Testis (tissue), 2 donors: Measurements from ENCODE around the gene NDUFA8.

Experiments
- POLR2A ChIP-seq: fragments of 450-650 bp; IDR thresholded peaks from one replicate; pipeline ENCODE4 v1.6.1; 2017; ENCODE audit warnings: antibody characterized with exemption, mild to moderate bottlenecking, moderate library complexity
- TF ChIP-seq, protein P1 (sequence below), 3 experiments: fragments of 450-650 bp in 2 of 3; fragments of 200-600 bp in 1 of 3; sonication (generic) in 1 of 3; IDR thresholded peaks; one replicate each; pipeline ENCODE4 v1.5.1; 2016 to 2019; ENCODE audit warnings: antibody characterized with exemption in 3 of 3, mild to moderate bottlenecking in 2 of 3, moderate library complexity in 1 of 3

DNA sequence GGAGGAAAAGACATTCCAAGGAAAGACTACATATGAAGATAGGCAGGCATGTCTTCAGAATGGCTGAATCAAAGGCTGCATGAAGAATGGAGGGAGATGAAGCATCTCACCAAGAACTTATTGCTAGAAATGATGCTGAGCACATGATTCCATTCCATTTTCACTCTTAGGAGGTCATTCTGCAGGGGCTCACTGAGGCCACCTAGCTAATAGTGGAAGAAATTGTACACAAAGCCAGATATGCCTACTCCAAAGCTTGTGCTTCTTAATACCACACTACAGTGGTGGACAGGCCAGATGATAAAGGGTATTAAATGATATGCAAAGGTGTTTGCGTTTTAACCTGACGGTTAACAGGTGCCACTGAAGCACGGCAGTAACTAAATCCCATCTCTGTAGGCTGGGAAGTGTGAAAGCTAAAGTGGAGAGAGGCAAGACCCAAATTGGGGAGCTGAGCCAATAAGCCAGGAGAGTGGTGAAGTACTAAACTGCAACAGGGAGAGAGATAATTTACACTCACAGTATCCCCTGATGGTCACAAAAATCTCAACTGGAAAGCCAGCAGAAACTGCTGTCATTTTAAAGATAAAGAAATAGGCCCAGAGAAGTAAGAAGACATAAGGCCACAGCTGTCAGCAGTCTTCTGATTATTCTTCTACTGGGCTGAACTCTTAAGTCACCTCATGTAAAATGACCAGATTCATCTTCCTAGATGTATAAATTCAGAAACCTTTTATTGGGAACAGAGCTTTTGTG is 14.6 kb downstream of the NDUFA8 start:
- TF ChIP-seq POLR2A, result no peak
- TF ChIP-seq, protein P1, sequence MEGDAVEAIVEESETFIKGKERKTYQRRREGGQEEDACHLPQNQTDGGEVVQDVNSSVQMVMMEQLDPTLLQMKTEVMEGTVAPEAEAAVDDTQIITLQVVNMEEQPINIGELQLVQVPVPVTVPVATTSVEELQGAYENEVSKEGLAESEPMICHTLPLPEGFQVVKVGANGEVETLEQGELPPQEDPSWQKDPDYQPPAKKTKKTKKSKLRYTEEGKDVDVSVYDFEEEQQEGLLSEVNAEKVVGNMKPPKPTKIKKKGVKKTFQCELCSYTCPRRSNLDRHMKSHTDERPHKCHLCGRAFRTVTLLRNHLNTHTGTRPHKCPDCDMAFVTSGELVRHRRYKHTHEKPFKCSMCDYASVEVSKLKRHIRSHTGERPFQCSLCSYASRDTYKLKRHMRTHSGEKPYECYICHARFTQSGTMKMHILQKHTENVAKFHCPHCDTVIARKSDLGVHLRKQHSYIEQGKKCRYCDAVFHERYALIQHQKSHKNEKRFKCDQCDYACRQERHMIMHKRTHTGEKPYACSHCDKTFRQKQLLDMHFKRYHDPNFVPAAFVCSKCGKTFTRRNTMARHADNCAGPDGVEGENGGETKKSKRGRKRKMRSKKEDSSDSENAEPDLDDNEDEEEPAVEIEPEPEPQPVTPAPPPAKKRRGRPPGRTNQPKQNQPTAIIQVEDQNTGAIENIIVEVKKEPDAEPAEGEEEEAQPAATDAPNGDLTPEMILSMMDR (IDR thresholded peaks at IDR 0.05), result no peak
